ENCODE results near the gene IGHMBP2.

GRCh38 chr11:68935066-68935465 is 31.4 kb downstream of the IGHMBP2 start:
- TF ChIP-seq CTCF (IDR thresholded peaks at IDR 0.05) (no peak), POLR2A (IDR thresholded peaks at IDR 0.05) (no peak)
